ENCODE measurements around the gene WRAP53.

WRAP53 gene

DNA sequence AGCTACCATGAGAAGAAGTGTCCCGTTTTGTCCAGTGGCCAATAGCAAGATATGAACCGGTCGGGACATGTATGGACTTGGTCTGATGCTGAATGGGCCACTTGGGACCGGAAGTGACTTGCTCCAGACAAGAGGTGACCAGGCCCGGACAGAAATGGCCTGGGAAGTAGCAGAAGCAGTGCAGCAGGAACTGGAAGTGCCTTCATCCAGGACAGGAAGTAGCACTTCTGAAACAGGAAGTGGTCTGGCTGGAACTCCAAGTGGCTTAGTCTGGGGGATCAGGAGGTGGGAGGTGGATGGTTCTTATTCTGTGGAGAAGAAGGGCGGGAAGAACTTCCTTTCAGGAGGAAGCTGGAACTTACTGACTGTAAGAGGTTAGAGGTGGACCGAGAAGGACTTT lies 22.0 kb downstream of the WRAP53 start:
- no peak for DNase-seq

DNA sequence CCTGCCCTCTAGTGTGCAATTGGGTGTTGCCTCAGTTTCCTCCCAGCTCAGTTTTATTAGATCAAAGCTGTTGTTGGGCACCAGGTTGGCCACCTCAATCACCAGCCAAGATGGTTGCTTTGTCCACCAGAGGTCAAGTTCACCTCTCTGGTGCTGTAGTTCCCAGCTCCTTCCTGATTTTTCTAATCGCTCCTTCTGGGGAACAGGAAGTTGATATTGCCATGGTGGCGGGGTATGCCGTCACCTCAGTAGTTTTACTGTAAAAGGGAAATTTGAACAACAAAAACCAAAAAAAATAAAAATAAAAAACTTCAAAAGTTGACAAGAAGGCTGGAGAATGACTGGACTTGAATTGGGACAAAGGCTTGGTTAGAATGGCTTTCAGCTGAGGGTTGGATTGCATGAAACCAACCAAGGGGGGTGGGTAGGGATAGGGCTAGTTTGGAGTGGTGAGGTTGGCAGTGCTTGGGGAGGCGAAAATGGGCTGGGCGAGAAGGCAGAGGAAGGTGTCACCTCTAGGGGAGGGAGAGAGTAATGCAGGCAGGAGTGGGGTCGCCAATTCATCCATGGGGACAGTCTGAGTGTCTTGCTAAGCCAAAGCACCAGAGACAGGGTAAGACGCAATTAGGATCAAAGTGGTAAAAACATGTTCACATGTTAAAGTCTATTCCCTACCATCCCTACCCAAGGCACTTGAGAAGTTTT lies 22.9 kb downstream of the WRAP53 start:
- no peak for DNase-seq

DNA sequence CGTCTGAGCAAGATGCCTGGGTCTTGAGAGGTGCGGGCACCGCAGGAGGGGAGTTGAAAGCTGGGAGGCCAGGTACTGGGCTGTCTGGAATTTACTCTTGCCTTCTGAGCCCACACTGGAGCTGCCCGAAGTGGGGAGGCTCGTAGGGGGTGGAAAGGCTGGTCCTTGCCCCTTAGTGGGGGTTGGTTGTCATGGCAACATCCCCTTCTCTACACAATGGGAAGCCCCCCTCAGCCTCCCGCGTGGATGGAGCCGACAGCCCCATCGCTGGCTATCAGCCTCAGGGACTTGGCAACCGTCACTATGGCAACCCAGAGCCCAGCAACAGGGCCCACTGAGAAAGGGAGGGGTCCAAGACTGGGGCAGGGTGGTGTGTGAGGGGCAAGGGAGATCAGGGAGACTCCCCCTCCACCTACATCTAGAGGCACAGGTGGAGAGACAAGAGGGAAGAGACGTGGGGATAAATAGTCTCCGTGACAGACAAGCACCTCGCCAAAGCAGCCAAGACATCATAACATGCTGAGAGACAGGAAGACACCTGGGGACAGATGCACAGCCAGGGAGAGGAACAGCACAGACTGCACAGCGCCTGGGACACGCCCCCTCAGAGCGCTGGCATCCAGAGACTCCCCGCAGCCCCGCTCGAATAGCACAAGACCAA lies 24.0 kb downstream of the WRAP53 start:
- DNase-seq: no peak

DNA sequence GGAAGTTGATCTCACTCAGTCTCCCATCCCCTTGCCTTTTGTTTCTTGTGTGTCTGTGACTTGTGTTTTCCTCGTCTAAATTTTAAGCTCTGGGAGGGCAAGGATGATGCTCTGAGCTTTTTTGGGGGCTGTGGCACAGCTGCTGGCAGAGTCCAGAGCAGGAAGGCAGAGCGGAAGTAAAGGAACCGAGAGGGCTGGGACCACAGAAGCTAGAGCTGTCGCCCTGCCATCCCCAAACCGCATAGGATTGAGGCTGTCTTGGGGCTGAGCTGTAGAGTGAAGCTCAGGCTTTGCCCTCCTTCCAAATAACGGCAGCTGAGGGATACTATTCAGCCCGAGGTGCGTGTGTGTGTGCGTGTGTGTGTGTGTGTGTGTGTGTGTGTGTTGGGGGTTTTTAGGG lies 25.5 kb downstream of the WRAP53 start:
- DNase-seq: no peak

DNA sequence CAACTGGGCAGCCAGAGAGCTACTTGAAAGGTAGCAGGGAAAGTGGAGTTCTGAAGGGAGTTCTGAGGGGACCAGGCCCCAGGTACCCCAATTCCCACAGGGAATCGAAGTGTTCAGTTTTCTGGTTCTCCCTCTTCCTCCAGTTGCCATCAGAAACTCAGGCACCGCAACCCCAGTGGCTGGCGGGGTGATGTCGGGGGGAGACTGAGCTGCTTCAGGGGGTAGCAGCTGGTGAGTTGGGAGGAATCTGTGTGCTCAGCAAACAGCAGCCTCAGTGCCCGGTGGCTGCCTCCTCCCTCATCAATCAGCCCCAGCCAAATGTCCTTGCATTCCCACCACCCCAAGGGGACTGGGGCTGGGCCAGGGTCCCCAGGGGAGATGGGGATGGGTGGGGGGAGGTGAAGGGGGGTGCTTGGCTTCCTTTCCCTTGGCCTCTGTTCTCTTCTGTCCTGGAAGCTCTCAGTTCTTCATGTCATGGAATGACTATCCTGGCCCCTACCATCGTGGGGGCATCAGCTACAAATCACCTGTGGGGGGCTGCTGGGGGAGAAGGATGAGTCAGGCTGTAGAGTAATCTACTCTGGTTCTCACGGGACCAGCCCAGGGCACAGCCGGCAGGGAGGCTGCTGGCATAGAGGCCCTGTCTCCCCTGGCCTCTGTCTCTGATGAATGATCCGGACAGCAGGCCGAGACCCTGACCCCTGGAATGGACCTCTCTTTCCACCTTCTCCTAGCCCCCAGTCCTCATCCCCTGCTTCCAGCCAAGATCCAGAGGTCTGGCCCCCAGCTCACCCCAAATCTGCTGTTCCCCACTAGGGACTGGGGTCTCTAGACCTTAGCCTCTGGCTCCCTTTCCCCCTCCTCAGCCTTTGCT lies 26.7 kb downstream of the WRAP53 start:
- no peak for DNase-seq

DNA sequence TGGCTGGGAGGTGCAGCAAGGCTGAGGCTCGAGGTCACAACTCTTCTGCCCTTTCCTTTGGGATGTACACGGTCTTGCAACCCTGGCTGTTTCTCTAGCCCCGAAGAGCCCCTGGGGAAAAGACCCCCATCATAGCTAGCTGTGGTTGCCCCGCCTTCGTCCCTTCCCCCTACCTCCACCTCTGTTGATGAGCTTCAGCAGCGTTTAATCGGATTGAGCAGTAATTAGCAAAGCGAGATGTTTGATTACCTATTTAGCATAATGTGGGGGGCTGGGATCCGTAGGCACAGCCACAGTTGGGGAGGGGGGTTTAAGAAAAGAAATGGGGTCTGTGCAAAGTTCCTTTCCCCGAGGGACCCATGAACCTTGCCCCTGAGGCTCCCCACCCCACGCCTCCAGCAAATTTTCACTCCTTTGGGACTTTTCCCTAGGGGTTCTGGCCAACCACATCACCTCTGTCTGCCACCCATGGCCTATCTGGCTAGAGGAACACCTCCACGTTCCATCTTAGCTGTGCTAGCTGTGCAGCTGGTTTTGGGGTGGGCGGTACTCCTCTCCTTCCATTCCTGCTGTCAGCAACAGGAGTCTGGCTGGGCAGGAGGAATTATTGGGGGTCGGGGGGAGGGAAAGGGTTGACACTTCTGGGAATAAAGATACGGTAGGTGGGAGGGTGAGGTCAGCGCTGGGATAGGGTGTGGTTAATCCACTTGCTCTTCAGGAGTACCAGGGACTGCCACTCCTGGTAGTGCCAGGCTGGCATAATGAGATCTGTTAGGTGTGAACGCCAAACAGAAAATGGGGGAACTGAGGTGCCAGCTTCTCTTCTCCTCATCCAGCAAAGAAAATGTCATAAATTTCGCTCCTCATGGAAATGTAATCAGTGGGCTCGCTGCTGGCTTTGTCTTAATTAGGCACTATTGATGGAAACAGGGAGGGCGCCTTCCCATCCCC lies 27.9 kb downstream of the WRAP53 start:
- no peak for DNase-seq

DNA sequence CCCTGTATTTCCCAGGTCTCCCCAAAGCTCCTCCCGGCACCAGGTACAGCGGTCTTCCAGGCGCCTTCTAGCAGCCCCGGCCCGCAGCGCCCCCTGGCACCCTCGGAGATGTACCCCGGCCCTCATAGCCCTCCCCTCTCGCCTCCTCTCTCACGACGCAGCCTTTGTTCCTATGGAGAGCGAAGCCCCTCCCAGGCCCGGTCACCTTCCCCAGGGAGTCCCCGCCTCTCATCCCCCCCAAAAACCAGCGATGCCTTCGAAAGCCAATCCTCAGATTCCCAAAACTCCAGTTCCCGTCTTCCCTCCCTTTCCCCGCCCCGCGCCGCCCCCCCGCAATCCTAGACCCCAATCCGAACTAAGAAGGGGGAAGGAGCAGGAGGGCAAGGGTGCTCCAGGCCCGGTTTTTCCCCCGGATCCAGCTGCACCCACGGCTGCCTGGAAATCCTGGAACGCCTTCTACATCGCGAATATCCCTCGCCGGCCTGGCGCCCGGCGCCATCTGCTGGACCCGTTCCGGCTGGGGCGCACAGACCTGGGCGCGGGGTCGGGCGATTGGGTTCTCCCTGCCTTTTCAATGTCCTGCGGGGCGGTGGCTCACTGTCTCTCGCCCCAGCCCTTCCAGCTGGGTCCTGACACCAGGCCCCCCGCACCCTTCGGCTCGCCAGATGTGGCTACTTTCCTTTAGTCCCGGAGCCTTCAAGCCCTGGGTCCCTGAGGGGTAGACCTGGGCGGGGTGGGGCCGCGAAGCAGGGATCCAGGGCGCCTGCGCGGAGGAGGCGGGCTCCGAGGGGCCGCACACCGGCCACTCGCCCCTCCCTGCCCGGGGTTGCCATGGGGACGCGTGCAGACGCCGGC lies 28.9 kb downstream of the WRAP53 start, which contains the start of gene DNAH2:
Gene DNAH2, plus strand, starts transcription at position 844 of the 855 bp plus-strand sequence. CDS start 1,991 bp downstream, outside the sequence.
- DNase-seq: peak; percentile 93

DNA sequence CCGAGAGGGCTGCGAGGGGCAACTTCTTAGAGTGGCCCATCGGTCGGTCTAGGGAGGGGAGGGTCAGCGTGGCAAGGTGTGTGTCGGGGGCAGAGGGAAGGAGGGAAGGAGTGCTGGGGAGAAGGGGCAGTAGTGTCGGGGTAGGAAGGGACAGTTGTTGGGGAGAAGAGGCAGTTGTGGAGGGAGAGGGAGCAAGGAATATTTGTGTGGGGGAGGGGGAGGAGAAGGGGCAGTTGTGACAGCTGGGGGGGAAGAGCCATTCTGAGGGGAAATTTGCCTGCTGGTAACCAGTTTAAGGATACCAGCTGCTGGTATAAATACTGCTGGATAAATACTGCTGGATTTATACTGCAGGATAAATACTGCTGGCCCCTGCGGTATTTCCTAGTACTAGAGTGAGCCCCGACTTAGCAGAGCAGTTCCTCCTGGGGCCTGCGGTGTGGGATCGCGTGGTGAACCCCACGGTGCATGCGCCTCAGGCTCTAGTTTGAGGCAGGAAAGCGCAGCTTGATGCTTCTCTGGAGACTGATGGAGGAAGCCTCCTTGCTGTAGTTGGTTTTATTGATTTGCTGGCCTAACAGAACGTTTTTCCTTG lies 29.6 kb downstream of the WRAP53 start:
- no peak for DNase-seq

DNA sequence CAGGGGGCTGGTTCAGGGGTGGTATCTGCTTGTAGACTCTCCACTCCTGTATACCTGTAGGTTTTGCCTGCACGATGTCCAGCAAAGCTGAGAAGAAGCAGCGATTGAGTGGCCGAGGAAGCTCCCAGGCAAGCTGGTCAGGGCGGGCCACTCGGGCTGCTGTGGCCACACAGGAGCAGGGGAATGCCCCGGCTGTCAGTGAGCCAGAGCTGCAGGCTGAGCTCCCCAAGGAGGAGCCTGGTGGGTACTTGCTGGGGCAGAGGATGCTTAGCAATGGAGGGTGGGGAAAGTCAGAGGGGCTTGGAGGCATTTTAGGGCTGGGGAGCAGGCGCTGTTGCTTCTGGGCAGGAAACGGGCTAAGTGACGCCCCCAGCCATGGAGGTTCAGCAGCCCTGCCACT lies 31.4 kb downstream of the WRAP53 start:
- no peak for DNase-seq

DNA sequence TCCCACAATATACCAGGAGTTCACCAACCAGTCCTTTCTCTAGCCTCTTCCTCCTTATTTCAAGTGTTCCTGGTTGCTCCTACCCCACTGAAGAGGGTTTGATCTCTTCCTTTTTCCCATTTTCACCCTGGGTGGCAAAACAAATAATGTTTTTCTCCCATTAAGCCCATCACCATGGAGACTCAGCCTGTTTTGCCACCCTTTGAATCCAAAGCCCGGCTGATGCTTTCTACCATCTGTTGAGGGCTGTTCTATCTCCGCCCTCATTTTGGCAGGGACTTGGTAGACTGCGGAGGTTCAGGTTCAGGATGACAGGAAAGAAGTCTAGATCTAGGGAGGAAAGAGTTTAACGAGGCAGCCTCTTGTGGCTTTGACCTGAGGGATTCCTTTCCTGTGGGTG lies 31.8 kb downstream of the WRAP53 start:
- DNase-seq: no peak

DNA sequence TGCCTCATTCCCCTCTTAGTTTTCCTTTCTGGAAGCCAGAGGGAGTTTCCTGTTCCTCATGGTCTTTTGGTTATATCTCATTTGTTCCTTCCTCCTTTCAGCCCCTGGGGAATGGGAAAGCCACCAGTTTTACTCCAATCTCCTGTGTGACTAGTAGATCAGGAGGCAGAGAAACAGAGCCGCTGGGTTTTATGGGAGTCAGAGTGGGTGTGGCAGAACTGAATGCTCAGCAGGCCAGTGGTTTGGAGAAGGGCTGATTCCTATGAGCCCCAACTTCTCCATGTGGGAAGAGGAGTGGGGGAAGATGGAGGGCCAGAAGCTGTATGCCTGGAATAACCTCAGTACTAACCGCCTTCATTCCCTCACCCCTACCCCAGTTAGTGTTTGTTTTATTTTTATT lies 33.3 kb downstream of the WRAP53 start:
- DNase-seq: no peak

DNA sequence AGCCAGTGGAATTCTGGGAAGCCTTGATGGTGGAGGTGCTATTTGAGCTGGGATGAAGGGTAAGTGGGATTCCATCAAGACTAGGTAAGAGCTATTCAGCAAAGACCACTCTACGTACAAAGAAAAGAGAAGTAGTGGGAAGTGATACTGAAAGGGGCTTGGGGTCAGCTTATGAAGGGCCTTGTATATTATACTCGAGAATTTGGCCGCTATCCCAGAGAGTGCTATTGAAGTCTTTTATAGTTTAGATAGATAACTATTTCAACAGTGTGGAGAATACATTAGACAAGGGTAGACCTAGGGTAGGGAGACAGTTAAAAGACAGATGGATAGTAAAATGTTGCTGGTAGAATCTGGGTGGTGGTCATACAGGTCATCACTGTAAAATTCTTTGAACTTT lies 39.6 kb downstream of the WRAP53 start:
- no peak for DNase-seq

DNA sequence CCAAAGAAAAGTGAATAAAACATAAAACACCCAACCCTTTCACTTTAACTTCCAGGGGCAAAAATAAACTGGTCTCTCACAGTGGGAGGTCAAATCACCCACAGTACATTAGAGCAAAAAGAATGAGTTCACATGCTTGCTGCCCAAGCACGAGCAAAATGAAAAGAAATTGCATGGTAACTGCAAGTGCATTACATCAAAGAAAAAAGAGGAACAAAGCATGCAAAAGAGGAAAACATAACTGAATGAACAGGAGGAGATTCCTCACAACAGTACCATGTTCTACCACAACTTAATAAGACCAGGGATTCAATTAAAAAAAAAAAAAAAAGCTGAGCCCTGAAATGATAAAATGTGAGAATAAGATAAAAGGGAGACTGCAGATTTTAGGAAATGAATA lies 41.5 kb downstream of the WRAP53 start:
- DNase-seq: no peak

DNA sequence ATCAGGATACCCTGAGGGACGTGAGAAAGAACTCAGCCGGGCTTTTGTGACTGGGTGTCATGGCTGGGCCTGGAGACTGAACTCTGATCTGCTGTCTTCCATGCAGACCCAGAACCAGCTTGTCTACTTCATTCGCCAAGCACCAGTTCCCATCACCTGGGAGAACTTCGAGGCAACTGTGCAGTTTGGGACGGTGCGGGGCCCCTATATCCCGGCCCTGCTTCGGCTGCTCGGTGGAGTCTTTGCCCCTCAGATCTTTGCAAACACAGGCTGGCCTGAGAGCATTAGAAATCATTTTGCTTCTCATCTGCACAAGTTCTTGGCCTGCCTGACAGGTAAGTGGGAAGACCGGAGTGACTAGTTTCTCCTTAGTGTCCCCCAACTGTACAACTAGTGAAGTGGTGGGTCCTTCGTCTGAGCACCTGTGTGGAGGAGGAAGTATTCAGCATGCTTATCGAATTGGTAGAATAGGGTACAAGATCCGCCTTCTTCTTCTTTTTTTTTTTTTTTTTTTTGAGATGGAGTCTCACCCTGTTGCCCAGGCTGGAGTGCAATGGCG lies 44.8 kb downstream of the WRAP53 start:
- DNase-seq: no peak

DNA sequence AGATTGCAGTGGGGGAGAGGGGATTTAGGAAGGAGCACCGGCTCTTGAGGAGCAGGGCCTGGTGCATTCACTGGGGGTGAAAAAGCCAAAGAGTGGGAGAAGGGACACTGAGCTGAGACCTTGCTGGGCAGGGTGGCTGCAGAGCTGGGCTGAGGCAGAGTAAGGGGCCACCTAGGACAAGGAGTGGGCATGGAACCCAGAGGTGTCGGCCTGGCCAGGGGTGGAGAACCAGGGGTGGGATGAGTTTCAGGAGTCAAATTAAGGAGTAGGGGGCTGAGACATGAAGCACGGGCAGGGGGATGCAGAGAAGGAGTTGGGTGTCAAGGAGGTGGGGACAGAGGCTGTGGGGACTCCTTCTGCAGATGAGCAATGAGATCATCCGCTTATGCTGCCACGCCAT lies 49.3 kb downstream of the WRAP53 start:
- DNase-seq: no peak

DNA sequence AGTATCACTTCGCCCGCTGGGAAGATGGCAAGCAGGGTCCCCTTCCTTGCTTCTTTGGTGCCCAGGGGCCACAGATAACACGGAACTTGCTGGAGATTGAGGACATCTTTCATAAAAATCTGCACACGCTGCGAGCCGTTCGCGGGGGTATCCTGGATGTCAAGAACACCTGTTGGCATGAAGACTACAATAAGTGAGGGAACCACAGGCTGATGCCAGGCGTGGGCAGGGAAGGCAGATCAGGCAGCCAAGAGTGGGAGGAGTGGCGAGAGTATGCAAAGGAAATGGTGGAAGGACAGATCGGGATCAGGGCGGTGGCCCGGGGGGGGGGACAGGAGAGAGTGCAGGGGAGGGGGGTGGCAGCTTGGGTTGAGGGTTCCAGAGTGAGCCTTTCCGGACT lies 51.5 kb downstream of the WRAP53 start:
- DNase-seq: no peak

DNA sequence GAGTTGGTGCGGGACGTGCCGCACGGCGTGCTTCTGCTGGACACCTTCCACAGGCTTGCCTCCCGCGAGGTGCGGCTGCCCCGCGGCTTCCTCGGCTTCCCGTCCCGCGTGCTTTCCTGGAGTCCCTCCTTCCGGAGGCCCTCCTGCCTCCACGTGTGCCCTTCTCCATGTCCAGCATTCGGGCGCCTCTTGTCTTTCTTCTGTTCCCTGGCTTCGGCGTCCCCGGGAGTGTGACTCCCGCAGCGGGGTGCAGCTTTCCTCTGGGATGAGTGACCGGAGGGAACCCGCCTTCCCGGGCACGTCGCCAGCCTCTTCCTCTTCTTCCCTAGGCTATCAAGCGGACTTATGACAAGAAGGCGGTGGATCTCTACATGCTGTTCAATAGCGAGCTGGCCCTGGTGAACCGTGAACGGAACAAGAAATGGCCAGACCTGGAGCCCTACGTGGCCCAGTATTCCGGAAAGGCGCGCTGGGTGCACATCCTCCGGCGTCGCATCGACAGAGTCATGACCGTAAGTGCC lies 52.3 kb downstream of the WRAP53 start:
- DNase-seq: no peak

DNA sequence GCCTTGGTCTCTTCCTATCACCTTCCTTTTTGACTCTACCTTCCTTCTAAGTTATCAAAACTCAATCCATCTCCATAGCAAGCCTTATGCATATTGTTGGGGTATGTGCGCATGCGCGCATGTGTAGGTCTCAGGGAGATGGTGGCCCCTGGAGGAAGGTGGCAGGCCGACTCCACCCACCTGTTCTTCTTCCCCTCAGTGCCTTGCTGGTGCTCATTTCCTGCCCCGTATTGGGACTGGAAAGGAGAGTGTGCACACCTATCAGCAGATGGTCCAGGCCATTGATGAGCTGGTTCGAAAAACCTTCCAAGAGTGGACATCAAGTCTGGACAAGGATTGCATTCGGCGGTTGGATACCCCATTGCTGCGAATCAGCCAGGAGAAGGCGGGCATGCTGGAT lies 54.5 kb downstream of the WRAP53 start:
- no peak for DNase-seq

DNA sequence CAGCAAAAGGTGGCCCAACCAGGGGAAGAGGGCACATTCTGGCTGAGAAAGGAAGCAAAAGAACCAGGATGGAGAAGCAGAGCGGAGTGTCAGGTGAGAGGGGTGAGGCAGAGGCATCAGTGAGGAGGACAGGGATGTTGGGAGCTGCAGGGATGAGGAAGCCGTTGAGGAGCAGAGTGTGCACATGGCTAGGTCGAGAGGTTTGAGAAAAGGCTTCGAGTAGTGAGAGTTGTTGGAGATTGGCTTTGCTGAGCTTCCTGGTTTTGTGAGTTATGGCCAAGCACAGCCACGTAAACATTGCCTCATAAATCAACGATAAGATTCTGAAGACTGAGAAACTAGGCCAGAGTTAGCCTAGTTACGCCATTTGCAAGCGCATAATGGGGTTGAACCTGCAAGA lies 56.1 kb downstream of the WRAP53 start:
- no peak for DNase-seq

DNA sequence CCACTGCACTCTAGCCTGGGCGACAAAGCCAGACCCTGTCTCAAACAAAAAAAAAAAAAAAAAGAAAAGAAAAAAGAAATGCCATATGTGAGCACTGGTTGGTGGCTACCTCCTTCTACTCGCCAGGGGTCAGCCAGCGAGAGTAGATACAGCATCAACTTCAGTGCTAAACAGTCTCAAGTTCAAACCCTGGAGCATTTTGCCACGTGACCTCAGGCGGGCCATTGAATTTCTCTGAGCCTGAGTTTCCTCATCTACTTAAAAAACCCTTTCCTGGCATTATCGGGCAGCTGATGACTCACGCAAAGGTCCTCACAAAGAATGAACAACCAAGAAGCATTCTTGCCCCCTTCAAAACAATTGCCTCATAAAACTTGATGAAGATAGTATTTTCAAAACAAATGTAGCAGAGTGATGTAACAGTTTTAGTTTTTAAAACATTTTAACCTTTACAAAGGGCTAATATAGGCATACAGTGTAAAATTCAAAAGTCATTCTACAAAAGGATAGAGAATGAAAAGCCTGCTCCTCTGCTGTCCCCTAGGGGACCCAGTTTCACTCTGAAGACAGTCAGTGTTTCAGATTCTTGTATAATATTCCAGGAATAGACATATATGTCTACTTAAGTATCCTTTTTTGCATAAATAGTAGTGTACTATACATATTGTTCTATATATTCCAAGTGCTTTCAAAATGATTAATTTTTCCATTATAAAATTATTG lies 57.6 kb downstream of the WRAP53 start:
- DNase-seq: no peak
